Activated T-cell treated with anti-CD3 and anti-CD28 coated beads, Interleukin-2, amount 50 U/mL, for 4 hours (primary cell): ENCODE data around the gene IL17RB. TPM values are rescaled to one million over a fixed set of nuclear protein-coding genes. Genes with fewer than 3 reads are reported as not detected.
A peak's percentile ranks its signal among the peaks of the same experiment; 100 is the strongest.

ENCODE experiments used
- ATAC-seq, 2 donors: fragments of 200-7000 bp; cut with Tn5 transposase; one replicate each; pipeline ENCODE4 v1.10.0; 2021
- DNase-seq: peaks from one replicate; pipeline ENCODE4 v3.0.0-alpha.2; 2020
- H3K27me3 Mint-ChIP-seq: one replicate; pipeline ENCODE4 v1.8.0; 2021; ENCODE audit warnings: low read depth, mixed read lengths
- H3K36me3 Mint-ChIP-seq: one replicate; pipeline ENCODE4 v1.8.0; 2022; ENCODE audit warnings: mixed read lengths; ENCODE audit not compliant: insufficient read depth
- H3K4me1 Mint-ChIP-seq: one replicate; pipeline ENCODE4 v1.8.0; 2021; ENCODE audit warnings: low read depth, mixed read lengths
- H3K4me3 Mint-ChIP-seq: one replicate; pipeline ENCODE4 v1.8.0; 2021; ENCODE audit warnings: mild to moderate bottlenecking, moderate library complexity, mixed read lengths
- H3K9me3 Mint-ChIP-seq: one replicate; pipeline ENCODE4 v1.8.0; 2021; ENCODE audit warnings: mixed read lengths
- total RNA-seq, 3 donors: library from RNA; stranded (reverse); gene quantifications; one replicate each; pipeline ENCODE4 v1.2.1, GENCODE V29; 2021

Gene IL17RB
- total RNA-seq, 3 donors from 2014 or later, result 0.53 to 1.3 (median 0.73) TPM

GRCh38 chr3:53849916-53850315 is 3.5 kb downstream of the IL17RB start:
- ATAC-seq, result no peak
- Mint-ChIP-seq H3K27me3 (peaks cover 33% of the 10 kb centered on the region), H3K4me1 (peaks cover 9% of the 10 kb centered on the region), H3K36me3 (no peaks in the 10 kb centered on the region), H3K9me3 (no peaks in the 10 kb centered on the region), H3K4me3 (no peak overlapping the region)
- no peak for DNase-seq

DNA sequence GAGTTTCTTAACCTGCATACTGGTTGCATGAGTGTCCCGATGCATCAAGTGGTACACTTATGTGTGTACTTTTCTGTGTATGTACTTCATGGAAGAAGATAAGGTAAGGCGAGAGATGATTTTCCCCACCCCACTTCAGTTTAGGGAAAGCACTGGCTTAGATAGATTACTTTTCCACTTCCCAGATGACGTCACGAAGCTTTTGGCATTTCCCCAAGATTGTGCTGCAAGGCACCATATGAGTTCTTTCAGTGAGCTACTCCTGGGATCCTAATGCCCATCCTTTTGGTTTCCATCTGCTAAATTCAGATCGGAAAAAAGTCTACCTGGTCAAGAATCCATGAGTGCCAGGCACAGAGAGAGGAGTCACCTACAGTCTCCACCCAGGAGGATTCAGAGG is 4.5 kb downstream of the IL17RB start:
- Mint-ChIP-seq H3K4me1 (peaks cover 5% of the 10 kb centered on the region), H3K4me3 (no peak overlapping the region), H3K9me3 (no peaks in the 10 kb centered on the region)

GRCh38 chr3:53856964-53857363 is 10.6 kb downstream of the IL17RB start:
- ATAC-seq, result no peak
- Mint-ChIP-seq H3K36me3 (peaks cover 10% of the 10 kb centered on the region), H3K4me3 (no peak overlapping the region), H3K4me1 (no peaks in the 10 kb centered on the region), H3K27me3 (peaks cover 7% of the 10 kb centered on the region), H3K9me3 (no peaks in the 10 kb centered on the region)
- no peak for DNase-seq

More for the DNA sequence above, 4.5 kb downstream of the IL17RB start:
- ATAC-seq (no peak), DNase-seq (no peak)
- Mint-ChIP-seq H3K27me3 (peaks cover 26% of the 10 kb centered on the region), H3K36me3 (no peaks in the 10 kb centered on the region)

- Mint-ChIP-seq H3K27me3 (peaks cover 7% of the 10 kb centered on the region), H3K9me3 (no peaks in the 10 kb centered on the region), H3K4me1 (no peaks in the 10 kb centered on the region), H3K4me3 (no peak overlapping the region), H3K36me3 (peaks cover 16% of the 10 kb centered on the region)
- DNase-seq (no peak), ATAC-seq (no peak)
Observed at GRCh38 chr3:53858096-53858741, 11.9 kb downstream of the IL17RB start.

DNA sequence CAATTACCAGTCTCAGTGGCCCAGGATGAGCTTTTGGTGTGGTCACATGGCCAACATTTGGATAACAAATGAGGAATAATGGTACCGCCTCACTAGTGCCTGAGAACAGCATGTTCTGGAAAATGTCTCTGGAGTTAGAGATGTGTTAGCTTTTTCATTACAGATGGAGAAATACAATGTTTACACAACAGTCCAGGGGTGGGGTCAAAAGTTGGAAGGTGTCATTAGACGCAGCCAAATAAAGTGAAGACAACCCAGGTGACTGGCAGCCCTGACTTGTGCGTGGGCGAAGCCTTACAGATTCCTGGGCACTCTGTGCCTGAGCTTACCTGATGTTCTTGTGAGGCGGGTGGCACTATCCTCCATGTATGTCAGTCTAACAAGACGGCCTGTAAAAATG is 12.8 kb downstream of the IL17RB start:
- ATAC-seq, result no peak
- Mint-ChIP-seq H3K4me3 (no peak overlapping the region), H3K9me3 (no peaks in the 10 kb centered on the region), H3K27me3 (peaks cover 5% of the 10 kb centered on the region), H3K36me3 (peaks cover 18% of the 10 kb centered on the region), H3K4me1 (no peaks in the 10 kb centered on the region)
- no peak for DNase-seq

DNA sequence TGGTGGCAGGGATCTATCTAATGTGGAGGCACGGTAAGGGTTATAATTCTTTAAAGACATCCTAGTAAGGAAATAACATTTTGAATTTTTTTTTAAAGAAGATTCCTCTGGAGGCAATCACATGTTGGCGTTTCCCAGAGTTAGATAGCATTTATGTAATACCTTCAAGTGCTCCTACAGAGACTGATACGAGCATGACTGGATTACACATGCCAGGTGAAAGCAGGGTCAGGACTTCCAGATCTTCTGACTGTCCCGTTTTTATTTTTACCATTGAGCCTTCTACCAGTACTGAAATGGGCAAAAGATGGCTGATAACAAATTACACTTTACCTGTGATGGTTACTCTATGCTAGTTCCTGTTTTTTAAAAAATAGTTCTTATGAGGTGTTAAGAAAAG is 13.8 kb downstream of the IL17RB start:
- Mint-ChIP-seq H3K9me3 (no peaks in the 10 kb centered on the region), H3K27me3 (no peaks in the 10 kb centered on the region), H3K4me3 (no peak overlapping the region), H3K36me3 (peaks cover 24% of the 10 kb centered on the region), H3K4me1 (no peaks in the 10 kb centered on the region)
- ATAC-seq (no peak), DNase-seq (no peak)

GRCh38 chr3:53862241-53862640 is 15.9 kb downstream of the IL17RB start:
- DNase-seq, result no peak
- Mint-ChIP-seq H3K27me3 (no peaks in the 10 kb centered on the region), H3K36me3 (peaks cover 28% of the 10 kb centered on the region), H3K4me1 (no peaks in the 10 kb centered on the region), H3K9me3 (no peaks in the 10 kb centered on the region), H3K4me3 (no peak overlapping the region)
- no peak for ATAC-seq

GRCh38 chr3:53863145-53863544 is 16.8 kb downstream of the IL17RB start:
- Mint-ChIP-seq H3K27me3 (no peaks in the 10 kb centered on the region), H3K36me3 (peaks cover 33% of the 10 kb centered on the region), H3K4me3 (no peak overlapping the region), H3K9me3 (no peaks in the 10 kb centered on the region), H3K4me1 (peaks cover 2% of the 10 kb centered on the region)
- no peak for ATAC-seq
- no peak for DNase-seq

DNA sequence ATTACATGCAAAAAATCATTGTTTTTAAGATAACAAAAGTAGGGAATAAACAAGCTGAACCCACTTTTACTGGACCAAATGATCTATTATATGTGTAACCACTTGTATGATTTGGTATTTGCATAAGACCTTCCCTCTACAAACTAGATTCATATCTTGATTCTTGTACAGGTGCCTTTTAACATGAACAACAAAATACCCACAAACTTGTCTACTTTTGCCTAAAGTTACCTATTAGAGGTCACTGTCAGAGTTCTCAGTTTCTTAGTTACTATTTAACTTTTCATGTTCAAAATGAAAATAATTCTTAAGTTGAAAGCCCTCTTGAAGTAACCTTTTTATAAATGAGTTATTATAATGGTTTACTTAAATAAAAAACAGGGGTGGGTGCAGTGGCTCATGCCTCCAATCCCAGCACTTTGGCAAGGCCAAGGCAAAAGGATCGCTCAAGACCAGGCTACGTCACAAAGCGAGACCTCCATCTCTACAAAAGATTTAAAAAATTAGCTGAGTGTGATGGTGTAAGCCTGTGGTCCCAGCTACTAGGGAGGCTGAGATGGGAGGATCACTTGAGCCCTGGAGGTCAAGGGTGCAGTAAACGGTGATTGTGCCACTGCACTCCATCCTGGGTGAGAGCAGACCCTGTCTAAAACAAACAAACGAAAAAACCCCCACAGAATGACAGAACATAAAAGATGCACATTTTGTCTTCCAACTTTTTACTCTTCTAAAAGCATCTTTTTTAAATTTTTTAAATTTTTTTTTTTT is 19.5 kb downstream of the IL17RB start:
- Mint-ChIP-seq H3K4me3 (no peak overlapping the region), H3K27me3 (no peaks in the 10 kb centered on the region), H3K36me3 (peaks cover 45% of the 10 kb centered on the region), H3K9me3 (no peaks in the 10 kb centered on the region), H3K4me1 (peaks cover 2% of the 10 kb centered on the region)
- DNase-seq (no peak), ATAC-seq (no peak)

- Mint-ChIP-seq H3K27me3 (no peaks in the 10 kb centered on the region), H3K4me1 (peaks cover 29% of the 10 kb centered on the region)
- no peak for ATAC-seq
Observed at GRCh38 chr3:53880396-53881345, 34.3 kb downstream of the IL17RB start.

GRCh38 chr3:53881691-53882593 is 35.6 kb downstream of the IL17RB start, which contains the start of gene ACTR8:
TSS of gene ACTR8 (minus strand) at chr3:53882152. CDS start at chr3:53882101, 51 bp downstream.
- Mint-ChIP-seq H3K4me1 (peaks cover 33% of the 10 kb centered on the region), H3K27me3 (no peaks in the 10 kb centered on the region), H3K9me3 (no peaks in the 10 kb centered on the region), H3K4me3 (peak within 1 kb of the TSS; percentile 94), H3K36me3 (peaks cover 28% of the 10 kb centered on the region)
- ATAC-seq, result peak; percentile 93 to 94
- DNase-seq, result peak; percentile 84

More at GRCh38 chr3:53880396-53881345, 34.3 kb downstream of the IL17RB start:
- H3K4me3 Mint-ChIP-seq, result peak overlapping the region; percentile 94
- peaks cover 32% of the 10 kb centered on the region for H3K36me3 Mint-ChIP-seq
- no peaks in the 10 kb centered on the region for H3K9me3 Mint-ChIP-seq
- no peak for DNase-seq

- H3K9me3 Mint-ChIP-seq, result no peaks in the 10 kb centered on the region
- peaks cover 25% of the 10 kb centered on the region for H3K36me3 Mint-ChIP-seq
Observed at GRCh38 chr3:53883008-53883407, 36.6 kb downstream of the IL17RB start.

GRCh38 chr3:53884623-53885022 is 38.3 kb downstream of the IL17RB start:
- H3K4me1 Mint-ChIP-seq, result peaks cover 54% of the 10 kb centered on the region
- H3K27me3 Mint-ChIP-seq, result no peaks in the 10 kb centered on the region
- no peak overlapping the region for H3K4me3 Mint-ChIP-seq
- H3K9me3 Mint-ChIP-seq, result no peaks in the 10 kb centered on the region
- H3K36me3 Mint-ChIP-seq, result peaks cover 29% of the 10 kb centered on the region
- ATAC-seq (no peak), DNase-seq (no peak)

More at GRCh38 chr3:53883008-53883407, 36.6 kb downstream of the IL17RB start:
- peak overlapping the region; percentile 94 for H3K4me3 Mint-ChIP-seq
- no peak for DNase-seq
- no peaks in the 10 kb centered on the region for H3K27me3 Mint-ChIP-seq
- ATAC-seq, result no peak
- H3K4me1 Mint-ChIP-seq, result peaks cover 43% of the 10 kb centered on the region
